K562 (cell line): ENCODE measurements around the gene NAB1. TPM values are rescaled to one million over a fixed set of nuclear protein-coding genes. Genes with fewer than 3 reads are reported as not detected.

Experiments used
- ATAC-seq: fragments of 200-7000 bp; cut with Tn5 transposase; 3 replicates; pipeline ENCODE4 v1.9.1; 2020; ENCODE audit warnings: moderate library complexity
- BruUV-seq: library from RNA; stranded (reverse); fragments of 400-500 nt; replicated peaks from 2 replicates; lab custom pipeline; 2021; lab: Mats Ljungman, UMichigan
- CTCF ChIA-PET: fragments of 300-600 bp; formaldehyde crosslinking; extraction: SDS; loops from one replicate; lab custom pipeline; 2021; ENCODE audit warnings: low intra/inter-chr PET ratio; lab: Yijun Ruan, JAX
- POLR2A ChIA-PET: fragments of 300-600, 350-650 bp; sonication (Branson Sonifier 250); formaldehyde crosslinking; extraction: SDS; loops from one replicate; lab custom pipeline; 2021; ENCODE audit warnings: antibody characterized with exemption, inconsistent platforms; lab: Yijun Ruan, JAX
- DNase-seq, 4 experiments: peaks; one replicate each; pipeline versions ENCODE4 v3.0.0 to v3.0.0-alpha.2; 2011 to 2018; ENCODE audit warnings: low spot score in 3 of 4, mixed read lengths in 3 of 4; ENCODE audit errors: extremely low read depth in 1 of 4
- FAIRE-seq: peaks from 2 replicates; lab custom pipeline; 2011; peaks lifted over from hg19 to GRCh38; lab: Jason Lieb, UNC
- H2AFZ ChIP-seq: 2 replicates; pipeline ENCODE4 v1.6.0; 2011; ENCODE audit warnings: low read depth, low read length, control low read depth, inconsistent platforms
- H3K27ac ChIP-seq: fragments of 200-600 bp; 3 replicates; pipeline ENCODE4 v1.8.0; 2011; ENCODE audit warnings: low read depth, mild to moderate bottlenecking, control low read depth, inconsistent platforms, low read length, moderate library complexity, mixed read lengths; ENCODE audit errors: extremely low read depth
- H3K27me3 ChIP-seq, 2 experiments: fragments of 300-600 bp in 1 of 2; 2 replicates in 1 of 2; 3 replicates in 1 of 2; pipeline versions ENCODE4 v1.6.0 to v1.8.0; 2011; ENCODE audit warnings: inconsistent platforms in 2 of 2, low read length in 2 of 2, mild to moderate bottlenecking in 1 of 2, mixed read lengths in 1 of 2, moderate library complexity in 1 of 2; ENCODE audit not compliant: control insufficient read depth in 2 of 2, insufficient read depth in 2 of 2
- H3K36me3 ChIP-seq: fragments of 300-600 bp; 3 replicates; pipeline ENCODE4 v1.8.0; 2011; ENCODE audit warnings: mild to moderate bottlenecking, low read length, inconsistent platforms; ENCODE audit not compliant: control insufficient read depth, insufficient read depth
- H3K4me1 ChIP-seq, 2 experiments: fragments of 200-600 bp in 1 of 2; replicated peaks in 1 of 2; 2 replicates in 1 of 2; 3 replicates in 1 of 2; pipeline versions ENCODE4 v1.5.1 to v1.8.0; 2011; ENCODE audit warnings: inconsistent platforms in 2 of 2, low read length in 2 of 2, mild to moderate bottlenecking in 1 of 2, mixed read lengths in 1 of 2, moderate library complexity in 1 of 2; ENCODE audit not compliant: control insufficient read depth in 2 of 2, insufficient read depth in 2 of 2
- H3K4me2 ChIP-seq: 2 replicates; pipeline ENCODE4 v1.6.1; 2011; ENCODE audit warnings: low read length, control low read depth, inconsistent platforms, mixed read lengths; ENCODE audit not compliant: insufficient read depth
- H3K4me3 ChIP-seq: fragments of 200-600 bp; sonication (generic), shearing (Covaris generic); 2 replicates; pipeline ENCODE4 v1.5.1; 2016; ENCODE audit warnings: control low read depth, inconsistent platforms
- H3K79me2 ChIP-seq: fragments of 200-600 bp; 3 replicates; pipeline ENCODE4 v1.8.0; 2011; ENCODE audit warnings: low read length, inconsistent platforms; ENCODE audit not compliant: control insufficient read depth, insufficient read depth
- H3K9ac ChIP-seq, 2 experiments: 2 replicates each; pipeline versions ENCODE4 v1.6.0 to v1.6.1; 2011; ENCODE audit warnings: low read depth in 2 of 2, low read length in 2 of 2, control low read depth in 1 of 2, inconsistent platforms in 1 of 2, mild to moderate bottlenecking in 1 of 2, mixed read lengths in 1 of 2; ENCODE audit not compliant: insufficient read depth in 1 of 2
- H3K9me1 ChIP-seq: one replicate; pipeline ENCODE4 v1.6.0; 2011; ENCODE audit warnings: inconsistent platforms, mild to moderate bottlenecking, low read length, moderate library complexity; ENCODE audit not compliant: control insufficient read depth, insufficient read depth
- H3K9me3 ChIP-seq: replicated peaks from 2 replicates; pipeline ENCODE4 v1.5.1; 2011; ENCODE audit warnings: low read depth, low read length, inconsistent platforms; ENCODE audit not compliant: control insufficient read depth, insufficient read depth
- H4K20me1 ChIP-seq: replicated peaks from 2 replicates; pipeline ENCODE4 v1.6.1; 2011; ENCODE audit warnings: low read length, inconsistent platforms, mixed read lengths; ENCODE audit not compliant: control insufficient read depth, insufficient read depth
- CEBPG ChIP-seq, 3 experiments: fragments of 200-800 bp in 1 of 3; sonication (Bioruptor generic) in 1 of 3; sonication (generic) in 1 of 3; formaldehyde crosslinking in 1 of 3; IDR thresholded peaks in 2 of 3; conservative IDR thresholded peaks in 1 of 3; 2 replicates each; pipeline versions ENCODE4 v1.6.1 to v1.8.0; 2016 to 2022; ENCODE audit warnings: missing compliant biosample characterization in 2 of 3, missing genetic modification characterization in 2 of 3, mild to moderate bottlenecking in 1 of 3, missing genetic modification reagents in 1 of 3
- MAZ ChIP-seq, 2 experiments: fragments of 450-650 bp in 1 of 2; sonication (generic) in 1 of 2; formaldehyde crosslinking; IDR thresholded peaks in 1 of 2; conservative IDR thresholded peaks in 1 of 2; 2 replicates each; pipeline versions ENCODE4 v1.4.0 to v1.5.0; 2020; ENCODE audit warnings: mild to moderate bottlenecking in 1 of 2, missing genetic modification reagents in 1 of 2
- RBM39 ChIP-seq: fragments of 200-400 bp; formaldehyde crosslinking; optimal IDR thresholded peaks from 2 replicates; pipeline ENCODE3; 2018; ENCODE audit warnings: low read depth, low read length
- TAF7 ChIP-seq: fragments of 450-650 bp; IDR thresholded peaks from 2 replicates; pipeline ENCODE4 v1.6.1; 2016; ENCODE audit warnings: missing genetic modification characterization, missing compliant biosample characterization
- ZNF696 ChIP-seq: fragments of 250-450 bp; sonication (Bioruptor Pico); conservative IDR thresholded peaks from 2 replicates; pipeline ENCODE4 v1.4.0; 2020; ENCODE audit warnings: mild to moderate bottlenecking, moderate library complexity
- WGBS: fragments of 100-300 bp; shearing (Covaris generic); methylation state at CpG from one replicate; pipeline ENCODE4 v1.1.6; 2016; ENCODE audit warnings: low coverage, mixed read lengths; ENCODE audit not compliant: insufficient coverage; ENCODE audit errors: missing lambda C conversion rate; 5-methylcytosine and 5-hydroxymethylcytosine counted together
- in situ Hi-C: fragments of 300-500 bp; cut with MboI; formaldehyde crosslinking; loops from 4 replicates; pipeline ENCODE4 v1.15.0; 2018; ENCODE audit warnings: inconsistent platforms, mixed read lengths
- intact Hi-C: fragments of 100-400 bp; cut with micrococcal nuclease; formaldehyde crosslinking; loops from 2 replicates; pipeline ENCODE4 v1.14.2; 2022
- polyA plus RNA-seq, 8 experiments: library from polyadenylated mRNA; depleted of rRNA in 4 of 8; stranded (reverse) in 5 of 8; unstranded in 3 of 8; fragments of >200 nt; fragmentation: Nextera tagmentation in 2 of 8; fragmentation: Illumina TruSeq in 1 of 8; extraction: Ambion mirVana in 2 of 8; extraction: Trizol in 1 of 8; gene quantifications; 2 replicates each; pipeline versions ENCODE4 v1.2.1 to v1.2.3, GENCODE V29; 2011 to 2014; ENCODE audit warnings: inconsistent platforms in 1 of 8, missing spikeins in 1 of 8
- total RNA-seq, 7 experiments: library from RNA; depleted of rRNA in 6 of 7; stranded (reverse); fragments of >200 nt in 6 of 7; fragmentation: Illumina TruSeq in 2 of 7; extraction: Trizol in 2 of 7; gene quantifications; 2 replicates each; pipeline versions ENCODE4 v1.2.1 to v1.2.3, GENCODE V29; 2011 to 2021; ENCODE audit warnings: low replicate concordance in 1 of 7
- TF ChIP-seq, protein P1 (sequence below): fragments of 450-650 bp; IDR thresholded peaks from 2 replicates; pipeline ENCODE4 v1.6.1; 2016; ENCODE audit warnings: borderline replicate concordance
- TF ChIP-seq, protein P2 (sequence below): sonication (generic); formaldehyde crosslinking; IDR thresholded peaks from 2 replicates; pipeline ENCODE4 v1.8.1; 2023; ENCODE audit warnings: missing genetic modification reagents, mild to moderate bottlenecking, borderline replicate concordance
- TF ChIP-seq, protein P3 (sequence below): sonication (generic); formaldehyde crosslinking; IDR thresholded peaks from 2 replicates; pipeline ENCODE4 v1.8.1; 2023; ENCODE audit warnings: mild to moderate bottlenecking, missing genetic modification reagents

Gene NAB1
- total and polyA plus RNA-seq, 9 of the 15 experiments (the other 6 are each of a cell fraction or from before 2014, with no cell fraction given) = 3.1 to 23.0 (median 16.3) TPM

DNA sequence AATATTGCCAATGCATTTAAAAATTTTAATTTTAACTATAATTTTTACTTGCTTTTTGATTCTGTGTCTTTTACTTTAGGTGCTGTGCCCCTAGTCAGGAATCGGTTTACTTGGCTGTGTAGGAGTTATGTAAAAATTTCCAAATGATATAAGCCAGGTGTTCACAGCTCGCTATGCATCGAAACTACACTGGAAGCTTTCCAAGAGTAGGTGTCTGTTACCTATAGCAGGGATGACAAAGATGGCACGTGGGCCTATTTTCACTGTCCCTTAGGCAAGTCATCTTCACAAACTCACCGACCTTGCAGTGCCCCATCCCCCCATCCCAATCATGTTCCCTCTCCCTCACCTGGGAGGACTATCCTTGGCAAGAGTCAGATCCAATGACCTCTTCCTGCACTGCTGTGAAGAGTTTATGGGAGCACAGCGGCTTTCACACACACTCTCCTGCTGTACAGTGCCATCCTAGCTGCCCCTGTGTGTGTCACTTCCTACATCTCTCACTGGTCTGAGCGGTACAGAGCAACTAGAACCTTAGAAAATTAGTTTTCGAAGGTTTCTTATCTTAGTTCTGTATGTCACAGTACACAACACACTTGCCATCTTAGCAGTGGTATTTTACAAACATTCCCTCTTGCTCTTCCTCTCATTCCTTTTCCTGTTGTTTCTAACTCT lies 49.2 kb upstream of the NAB1 start:
- H3K4me1 ChIP-seq = peaks cover 2 to 5% of the 10 kb centered on the region in 2 experiments; a peak in 1 of 5 replicates
- in situ Hi-C loops = no loop called here
- ChIA-PET CTCF (no interaction called here), POLR2A (no interaction called here)
- H3K27me3 ChIP-seq = no peaks in the 10 kb centered on the region
- no peaks in the 10 kb centered on the region for H4K20me1 ChIP-seq
- H3K4me2 ChIP-seq = no peak overlapping the region
- H3K9me3 ChIP-seq = no peaks in the 10 kb centered on the region
- no peak for DNase-seq
- H3K27ac ChIP-seq = no peak overlapping the region
- no TSS peak for BruUV-seq
- H3K4me3 ChIP-seq = no peak overlapping the region
- H3K9me1 ChIP-seq = no peaks in the 10 kb centered on the region
- FAIRE-seq = no peak
- no peaks in the 10 kb centered on the region for H3K79me2 ChIP-seq
- no peak overlapping the region for H3K9ac ChIP-seq
- no peaks in the 10 kb centered on the region for H3K36me3 ChIP-seq
- WGBS = 58% methylated on average over 8 of the region's 8 CpGs
- H2AFZ ChIP-seq = peak overlapping the region; percentile 64
- peak; percentile 34 for ATAC-seq
- no peak for TF ChIP-seq RBM39
- no peak for TF ChIP-seq TAF7 (tag)
- TF ChIP-seq MAZ (CRISPR knock-in tag; conservative IDR thresholded peaks at IDR 0.05 in 1 of 2, IDR thresholded peaks at IDR 0.05 in 1 of 2) = no peak
- no peak for TF ChIP-seq CEBPG (CRISPR knock-in tag; IDR thresholded peaks at IDR 0.05)
- TF ChIP-seq CEBPG (tag; conservative IDR thresholded peaks at IDR 0.05 in 1 of 2, IDR thresholded peaks at IDR 0.05 in 1 of 2) = no peak
- TF ChIP-seq, protein P1, sequence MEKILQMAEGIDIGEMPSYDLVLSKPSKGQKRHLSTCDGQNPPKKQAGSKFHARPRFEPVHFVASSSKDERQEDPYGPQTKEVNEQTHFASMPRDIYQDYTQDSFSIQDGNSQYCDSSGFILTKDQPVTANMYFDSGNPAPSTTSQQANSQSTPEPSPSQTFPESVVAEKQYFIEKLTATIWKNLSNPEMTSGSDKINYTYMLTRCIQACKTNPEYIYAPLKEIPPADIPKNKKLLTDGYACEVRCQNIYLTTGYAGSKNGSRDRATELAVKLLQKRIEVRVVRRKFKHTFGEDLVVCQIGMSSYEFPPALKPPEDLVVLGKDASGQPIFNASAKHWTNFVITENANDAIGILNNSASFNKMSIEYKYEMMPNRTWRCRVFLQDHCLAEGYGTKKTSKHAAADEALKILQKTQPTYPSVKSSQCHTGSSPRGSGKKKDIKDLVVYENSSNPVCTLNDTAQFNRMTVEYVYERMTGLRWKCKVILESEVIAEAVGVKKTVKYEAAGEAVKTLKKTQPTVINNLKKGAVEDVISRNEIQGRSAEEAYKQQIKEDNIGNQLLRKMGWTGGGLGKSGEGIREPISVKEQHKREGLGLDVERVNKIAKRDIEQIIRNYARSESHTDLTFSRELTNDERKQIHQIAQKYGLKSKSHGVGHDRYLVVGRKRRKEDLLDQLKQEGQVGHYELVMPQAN = no peak
- TF ChIP-seq, protein P2, sequence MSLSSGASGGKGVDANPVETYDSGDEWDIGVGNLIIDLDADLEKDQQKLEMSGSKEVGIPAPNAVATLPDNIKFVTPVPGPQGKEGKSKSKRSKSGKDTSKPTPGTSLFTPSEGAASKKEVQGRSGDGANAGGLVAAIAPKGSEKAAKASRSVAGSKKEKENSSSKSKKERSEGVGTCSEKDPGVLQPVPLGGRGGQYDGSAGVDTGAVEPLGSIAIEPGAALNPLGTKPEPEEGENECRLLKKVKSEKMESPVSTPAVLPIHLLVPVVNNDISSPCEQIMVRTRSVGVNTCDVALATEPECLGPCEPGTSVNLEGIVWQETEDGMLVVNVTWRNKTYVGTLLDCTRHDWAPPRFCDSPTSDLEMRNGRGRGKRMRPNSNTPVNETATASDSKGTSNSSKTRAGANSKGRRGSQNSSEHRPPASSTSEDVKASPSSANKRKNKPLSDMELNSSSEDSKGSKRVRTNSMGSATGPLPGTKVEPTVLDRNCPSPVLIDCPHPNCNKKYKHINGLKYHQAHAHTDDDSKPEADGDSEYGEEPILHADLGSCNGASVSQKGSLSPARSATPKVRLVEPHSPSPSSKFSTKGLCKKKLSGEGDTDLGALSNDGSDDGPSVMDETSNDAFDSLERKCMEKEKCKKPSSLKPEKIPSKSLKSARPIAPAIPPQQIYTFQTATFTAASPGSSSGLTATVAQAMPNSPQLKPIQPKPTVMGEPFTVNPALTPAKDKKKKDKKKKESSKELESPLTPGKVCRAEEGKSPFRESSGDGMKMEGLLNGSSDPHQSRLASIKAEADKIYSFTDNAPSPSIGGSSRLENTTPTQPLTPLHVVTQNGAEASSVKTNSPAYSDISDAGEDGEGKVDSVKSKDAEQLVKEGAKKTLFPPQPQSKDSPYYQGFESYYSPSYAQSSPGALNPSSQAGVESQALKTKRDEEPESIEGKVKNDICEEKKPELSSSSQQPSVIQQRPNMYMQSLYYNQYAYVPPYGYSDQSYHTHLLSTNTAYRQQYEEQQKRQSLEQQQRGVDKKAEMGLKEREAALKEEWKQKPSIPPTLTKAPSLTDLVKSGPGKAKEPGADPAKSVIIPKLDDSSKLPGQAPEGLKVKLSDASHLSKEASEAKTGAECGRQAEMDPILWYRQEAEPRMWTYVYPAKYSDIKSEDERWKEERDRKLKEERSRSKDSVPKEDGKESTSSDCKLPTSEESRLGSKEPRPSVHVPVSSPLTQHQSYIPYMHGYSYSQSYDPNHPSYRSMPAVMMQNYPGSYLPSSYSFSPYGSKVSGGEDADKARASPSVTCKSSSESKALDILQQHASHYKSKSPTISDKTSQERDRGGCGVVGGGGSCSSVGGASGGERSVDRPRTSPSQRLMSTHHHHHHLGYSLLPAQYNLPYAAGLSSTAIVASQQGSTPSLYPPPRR = no peak
- no peak for TF ChIP-seq ZNF696 (CRISPR knock-in tag)
- TF ChIP-seq, protein P3, sequence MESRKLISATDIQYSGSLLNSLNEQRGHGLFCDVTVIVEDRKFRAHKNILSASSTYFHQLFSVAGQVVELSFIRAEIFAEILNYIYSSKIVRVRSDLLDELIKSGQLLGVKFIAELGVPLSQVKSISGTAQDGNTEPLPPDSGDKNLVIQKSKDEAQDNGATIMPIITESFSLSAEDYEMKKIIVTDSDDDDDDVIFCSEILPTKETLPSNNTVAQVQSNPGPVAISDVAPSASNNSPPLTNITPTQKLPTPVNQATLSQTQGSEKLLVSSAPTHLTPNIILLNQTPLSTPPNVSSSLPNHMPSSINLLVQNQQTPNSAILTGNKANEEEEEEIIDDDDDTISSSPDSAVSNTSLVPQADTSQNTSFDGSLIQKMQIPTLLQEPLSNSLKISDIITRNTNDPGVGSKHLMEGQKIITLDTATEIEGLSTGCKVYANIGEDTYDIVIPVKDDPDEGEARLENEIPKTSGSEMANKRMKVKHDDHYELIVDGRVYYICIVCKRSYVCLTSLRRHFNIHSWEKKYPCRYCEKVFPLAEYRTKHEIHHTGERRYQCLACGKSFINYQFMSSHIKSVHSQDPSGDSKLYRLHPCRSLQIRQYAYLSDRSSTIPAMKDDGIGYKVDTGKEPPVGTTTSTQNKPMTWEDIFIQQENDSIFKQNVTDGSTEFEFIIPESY (CRISPR knock-in tag) = 0 out of 2 replicates have a peak, but pooled peaks have one; percentile 27
- intact Hi-C loops = no loop called here
